HCT116 (cell line): ENCODE results near the gene IFI44. TPM values are rescaled to one million over a fixed set of nuclear protein-coding genes. Genes with fewer than 3 reads are reported as not detected.

Experiments used
- ATAC-seq: fragments of 200-7000 bp; cut with Tn5 transposase; 2 replicates; pipeline ENCODE4 v1.9.1; 2020; ENCODE audit warnings: mild to moderate bottlenecking, moderate library complexity
- BruUV-seq: library from RNA; stranded (reverse); fragments of 400-500 nt; replicated peaks from 2 replicates; lab custom pipeline; 2021; lab: Mats Ljungman, UMichigan
- CTCF ChIA-PET: fragments of 300-600 bp; sonication (Branson Sonifier 250); formaldehyde crosslinking; loops from one replicate; lab custom pipeline; 2021; ENCODE audit warnings: antibody characterized with exemption; lab: Charles Lee
- POLR2A ChIA-PET: fragments of 300-600, 350-600 bp; sonication (Branson Sonifier 250); formaldehyde crosslinking; loops from one replicate; lab custom pipeline; 2021; ENCODE audit warnings: antibody characterized with exemption; lab: Charles Lee
- RAD21 ChIA-PET, 2 experiments: fragments of 300-600 bp; sonication (Branson Sonifier 250); formaldehyde crosslinking; loops; one replicate each; lab custom pipeline; 2023; ENCODE audit warnings: low total read pairs in 2 of 2; ENCODE audit not compliant: uncharacterized antibody in 2 of 2, unreplicated experiment in 2 of 2, low non-redundant PET in 1 of 2; lab: Charles Lee
- DNase-seq: peaks from one replicate; pipeline ENCODE4 v3.0.0-alpha.2; 2010; ENCODE audit warnings: low read depth, low spot score
- H2AFZ ChIP-seq: fragments of 200-600 bp; shearing (Covaris generic), sonication (generic); 2 replicates; pipeline ENCODE4 v1.6.1; 2017; ENCODE audit warnings: low read depth, mixed run types, mixed read lengths, antibody characterized with exemption, low read length; ENCODE audit not compliant: poor library complexity, severe bottlenecking
- H3K27ac ChIP-seq: 2 replicates; pipeline ENCODE4 v1.5.1; 2012; ENCODE audit warnings: low read depth, low read length
- H3K27me3 ChIP-seq: fragments of 200-600 bp; sonication (generic); 2 replicates; pipeline ENCODE4 v1.6.1; 2016; ENCODE audit warnings: mixed run types, low read length, mixed read lengths; ENCODE audit not compliant: insufficient read depth
- H3K36me3 ChIP-seq, 2 experiments: fragments of 200-500 bp in 1 of 2; fragments of 200-600 bp in 1 of 2; sonication (Bioruptor generic) in 1 of 2; sonication (generic) in 1 of 2; 2 replicates each; pipeline versions ENCODE4 v1.5.1 to v1.6.1; 2014 to 2016; ENCODE audit warnings: low read length in 2 of 2, inconsistent platforms in 1 of 2, mixed read lengths in 1 of 2, mixed run types in 1 of 2; ENCODE audit not compliant: insufficient read depth in 2 of 2, control insufficient read depth in 1 of 2
- H3K4me1 ChIP-seq, 2 experiments: fragments of 200-600 bp in 1 of 2; sonication (generic) in 1 of 2; 2 replicates each; pipeline versions ENCODE4 v1.5.1 to v1.6.1; 2012 to 2017; ENCODE audit warnings: low read length in 2 of 2, inconsistent platforms in 1 of 2, mild to moderate bottlenecking in 1 of 2, mixed read lengths in 1 of 2, mixed run types in 1 of 2, moderate library complexity in 1 of 2; ENCODE audit not compliant: insufficient read depth in 2 of 2, control insufficient read depth in 1 of 2
- H3K4me2 ChIP-seq: fragments of 200-600 bp; sonication (generic); 2 replicates; pipeline ENCODE4 v1.6.1; 2017; ENCODE audit warnings: mixed run types, low read length, mixed read lengths
- H3K4me3 ChIP-seq, 2 experiments: fragments of 200-600 bp in 1 of 2; sonication (generic) in 1 of 2; replicated peaks in 1 of 2; 2 replicates each; pipeline ENCODE4 v1.5.1; 2011 to 2016; ENCODE audit warnings: low read length in 2 of 2, control low read depth in 1 of 2, low read depth in 1 of 2, mild to moderate bottlenecking in 1 of 2, mixed read lengths in 1 of 2, mixed run types in 1 of 2
- H3K79me2 ChIP-seq: fragments of 200-600 bp; sonication (generic); 2 replicates; pipeline ENCODE4 v1.6.1; 2017; ENCODE audit warnings: mild to moderate bottlenecking, mixed run types, low read length, moderate library complexity, mixed read lengths; ENCODE audit not compliant: insufficient read depth
- H3K9ac ChIP-seq: fragments of 200-600 bp; sonication (generic); 2 replicates; pipeline ENCODE4 v1.6.1; 2016; ENCODE audit warnings: low read length, mixed read lengths
- H3K9me2 ChIP-seq: fragments of 200-600 bp; sonication (generic), shearing (Covaris generic); 2 replicates; pipeline ENCODE4 v1.6.1; 2017; ENCODE audit warnings: mixed run types, mild to moderate bottlenecking, moderate library complexity; ENCODE audit not compliant: insufficient read depth
- H3K9me3 ChIP-seq, 2 experiments: fragments of 200-500 bp in 1 of 2; fragments of 200-600 bp in 1 of 2; sonication (Bioruptor generic) in 1 of 2; sonication (generic) in 1 of 2; 2 replicates each; pipeline ENCODE4 v1.6.1; 2014 to 2017; ENCODE audit warnings: low read length in 2 of 2, mixed read lengths in 2 of 2, inconsistent platforms in 1 of 2, low read depth in 1 of 2, mild to moderate bottlenecking in 1 of 2, mixed run types in 1 of 2, moderate library complexity in 1 of 2; ENCODE audit not compliant: control insufficient read depth in 1 of 2, insufficient read depth in 1 of 2
- H4K20me1 ChIP-seq: fragments of 200-600 bp; sonication (generic), shearing (Covaris generic); 2 replicates; pipeline ENCODE4 v1.6.1; 2017; ENCODE audit warnings: mixed run types, mild to moderate bottlenecking, moderate library complexity; ENCODE audit not compliant: insufficient read depth
- FOSL1 ChIP-seq: IDR thresholded peaks from 2 replicates; pipeline ENCODE4 v1.6.1; 2012; ENCODE audit warnings: low read depth
- SIN3A ChIP-seq: IDR thresholded peaks from 2 replicates; pipeline ENCODE4 v1.6.1; 2012; ENCODE audit warnings: low read depth
- intact Hi-C: fragments of 100-400 bp; cut with micrococcal nuclease; formaldehyde crosslinking; loops from 2 replicates; pipeline ENCODE4 v1.10.0; 2022
- total RNA-seq: library from RNA; stranded (reverse); gene quantifications from one replicate; pipeline ENCODE4 v1.2.1, GENCODE V29; 2021; ENCODE audit not compliant: unreplicated experiment

Gene IFI44
- total RNA-seq, 1 experiment from 2014 or later: 0.66 TPM

- RAD21 ChIA-PET: no interaction called here
- no peak overlapping the region for H3K27ac ChIP-seq
- no peak overlapping the region for H3K4me2 ChIP-seq
- DNase-seq (no peak), ATAC-seq (no peak)
- no TSS peak for BruUV-seq
- H3K79me2 ChIP-seq: no peaks in the 10 kb centered on the region
- no peaks in the 10 kb centered on the region for H4K20me1 ChIP-seq
- POLR2A ChIA-PET: no interaction called here
- H3K9me2 ChIP-seq: no peaks in the 10 kb centered on the region
- CTCF ChIA-PET: no interaction called here
- no peaks in the 10 kb centered on the region for H3K9me3 ChIP-seq
- no peaks in the 10 kb centered on the region for H3K36me3 ChIP-seq
- TF ChIP-seq SIN3A: no peak
- TF ChIP-seq FOSL1: no peak
- intact Hi-C loops: no loop called here
- no peak overlapping the region for H2AFZ ChIP-seq
- H3K4me1 ChIP-seq: no peaks in the 10 kb centered on the region
- H3K9ac ChIP-seq: no peak overlapping the region
- no peaks in the 10 kb centered on the region for H3K27me3 ChIP-seq
- no peak overlapping the region for H3K4me3 ChIP-seq
These were observed 63.7 kb downstream of the IFI44 start for GRCh38 chr1:78713297-78713696.

Other genes with a start within 250 kb of the IFI44 start
- not detected for gene PTGFR, start 158.9 kb upstream of the IFI44 start, total RNA-seq
- 0.10 TPM for gene IFI44L, start 29.4 kb upstream of the IFI44 start, total RNA-seq